Subcutaneous abdominal adipose tissue (tissue), 5 donors: ENCODE results near the gene SEPTIN2.

ENCODE experiments used
- H3K27ac ChIP-seq: one replicate; pipeline ENCODE4 v1.7.0; 2013; ENCODE audit warnings: low read depth, mild to moderate bottlenecking, inconsistent platforms, low read length, moderate library complexity
- H3K27me3 ChIP-seq, 5 donors: one replicate each; pipeline ENCODE4 v1.7.0; 2013; ENCODE audit warnings: low read length in 5 of 5, inconsistent platforms in 1 of 5; ENCODE audit not compliant: control insufficient read depth in 5 of 5, insufficient read depth in 4 of 5
- H3K36me3 ChIP-seq, 5 donors: one replicate each; pipeline ENCODE4 v1.7.0; 2013; ENCODE audit warnings: low read length in 5 of 5; ENCODE audit not compliant: control insufficient read depth in 5 of 5, insufficient read depth in 5 of 5
- H3K4me1 ChIP-seq, 5 donors: one replicate each; pipeline ENCODE4 v1.7.0; 2013; ENCODE audit warnings: low read length in 5 of 5, mild to moderate bottlenecking in 3 of 5, moderate library complexity in 1 of 5; ENCODE audit not compliant: control insufficient read depth in 5 of 5, insufficient read depth in 5 of 5
- H3K4me3 ChIP-seq, 5 donors: one replicate each; pipeline ENCODE4 v1.7.0; 2013; ENCODE audit warnings: low read length in 5 of 5, low read depth in 1 of 5
- H3K9ac ChIP-seq, 5 donors: one replicate each; pipeline ENCODE4 v1.7.0; 2013; ENCODE audit warnings: low read length in 5 of 5, mild to moderate bottlenecking in 4 of 5, moderate library complexity in 3 of 5
- H3K9me3 ChIP-seq, 5 donors: one replicate each; pipeline ENCODE4 v1.7.0; 2013; ENCODE audit warnings: low read length in 5 of 5; ENCODE audit not compliant: control insufficient read depth in 5 of 5
- donor health status: healthy.
- donor health status: healthy.
- donor health status: healthy.
- donor health status: healthy.
- donor health status: healthy.

The SEPTIN2 gene

DNA sequence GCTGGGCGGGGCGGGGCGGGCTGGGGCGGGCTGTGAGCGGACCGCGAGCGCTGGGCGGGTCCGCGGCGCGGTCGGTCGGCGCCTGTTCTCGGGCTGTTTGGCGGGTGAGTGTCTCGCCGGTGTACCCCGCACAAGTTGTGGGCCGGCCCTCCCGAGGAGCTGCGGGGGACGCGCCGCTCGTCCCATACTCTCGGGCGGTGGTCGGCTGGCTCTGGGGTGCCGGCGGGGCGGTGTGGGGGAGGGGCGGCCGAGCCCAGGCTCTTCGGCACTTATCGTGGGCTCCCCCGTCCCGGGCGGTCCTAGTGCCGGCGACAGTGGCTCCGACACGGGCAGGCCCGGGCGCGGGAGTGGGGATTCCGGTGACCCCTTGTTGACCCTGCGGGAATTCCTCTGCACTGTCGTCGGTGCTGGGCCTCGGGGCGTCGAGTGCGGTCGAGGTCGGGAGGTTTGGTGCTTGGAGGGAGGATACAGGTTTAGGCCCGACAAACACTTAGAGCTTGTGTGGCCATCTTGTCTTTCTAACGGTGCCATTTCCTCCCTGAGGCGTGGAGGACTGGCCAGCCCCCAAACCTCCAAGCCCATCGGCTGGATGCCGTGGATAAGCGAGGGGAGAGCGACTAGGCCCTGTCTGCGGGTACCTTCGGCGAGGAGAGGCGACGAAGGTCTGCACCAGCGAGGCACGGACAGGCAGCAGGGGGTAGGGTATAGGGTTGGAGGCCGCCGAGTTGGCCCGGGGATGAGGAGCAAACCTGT, at the start of gene SEPTIN2:
TSS of gene SEPTIN2 (plus strand) at position 47 of the 753 bp plus-strand sequence. CDS start 8,308 bp downstream, outside the sequence.
- Histone ChIP-seq H3K4me1 (peaks cover 0 to 58% (median 51%) of the 10 kb centered on the region in 5 donors), H3K27ac (peak within 1 kb of the TSS; percentile 98), H3K9ac (peak within 1 kb of the TSS; percentile 95 to 99 (median 97))

GRCh38 chr2:241267249-241268067, 48.3 kb upstream of the SEPTIN2 start:
- Histone ChIP-seq H3K9me3 (no peaks in the 10 kb centered on the region), H3K9ac (peak overlapping the region in 1 of 5 donors; percentile 3), H3K27me3 (no peaks in the 10 kb centered on the region), H3K27ac (no peak overlapping the region), H3K4me3 (no peak overlapping the region), H3K4me1 (peaks cover 10 to 35% (median 33%) of the 10 kb centered on the region in 5 donors), H3K36me3 (peaks cover 8 to 60% (median 52%) of the 10 kb centered on the region in 5 donors)

More for the DNA sequence above, at the start of gene SEPTIN2:
- peak within 1 kb of the TSS; percentile 83 to 97 (median 94) for H3K4me3 ChIP-seq
- peaks cover 0 to 4% (median 0%) of the 10 kb centered on the region in 5 donors for H3K36me3 ChIP-seq
- H3K9me3 ChIP-seq: no peaks in the 10 kb centered on the region
- H3K27me3 ChIP-seq: no peaks in the 10 kb centered on the region

DNA sequence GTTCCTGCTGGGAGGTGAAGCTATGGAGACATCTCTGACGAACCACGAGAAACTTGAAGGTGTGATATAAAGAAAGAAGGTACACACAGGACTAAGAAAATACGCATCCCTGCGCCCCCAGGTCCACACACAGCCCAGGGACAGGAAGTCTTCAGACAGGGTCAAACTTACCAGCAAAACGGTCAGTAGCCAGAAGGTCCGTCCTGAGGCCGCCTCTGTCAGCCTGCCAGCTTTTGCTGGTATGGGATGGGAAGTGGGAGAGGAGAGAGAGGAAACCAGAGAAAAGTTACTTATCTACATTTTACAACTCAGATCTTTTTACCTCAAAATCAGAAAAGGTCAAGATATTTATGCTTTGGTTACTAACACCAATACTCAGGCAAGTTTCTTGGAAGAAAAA, 47.4 kb upstream of the SEPTIN2 start:
- H3K4me1 ChIP-seq: peaks cover 10 to 40% (median 38%) of the 10 kb centered on the region in 5 donors
- H3K27me3 ChIP-seq: no peaks in the 10 kb centered on the region
- no peak overlapping the region for H3K27ac ChIP-seq
- peak overlapping the region in 1 of 5 donors; percentile 17 for H3K9ac ChIP-seq
- peaks cover 8 to 51% (median 43%) of the 10 kb centered on the region in 5 donors for H3K36me3 ChIP-seq
- no peak overlapping the region for H3K4me3 ChIP-seq
- no peaks in the 10 kb centered on the region for H3K9me3 ChIP-seq

- Histone ChIP-seq H3K27me3 (no peaks in the 10 kb centered on the region), H3K27ac (no peak overlapping the region), H3K9me3 (no peaks in the 10 kb centered on the region), H3K4me1 (peaks cover 10 to 45% (median 40%) of the 10 kb centered on the region in 5 donors), H3K4me3 (no peak overlapping the region), H3K9ac (peak overlapping the region in 1 of 5 donors; percentile 17), H3K36me3 (peaks cover 3 to 45% (median 38%) of the 10 kb centered on the region in 5 donors)
These were observed 46.8 kb upstream of the SEPTIN2 start for GRCh38 chr2:241268716-241269445.

- Histone ChIP-seq H3K27me3 (no peaks in the 10 kb centered on the region), H3K4me3 (peak overlapping the region in 2 of 5 donors; percentile 71 to 81), H3K36me3 (peaks cover 3 to 38% (median 30%) of the 10 kb centered on the region in 5 donors), H3K9me3 (no peaks in the 10 kb centered on the region), H3K9ac (peak overlapping the region in 1 of 5 donors; percentile 12), H3K27ac (peak overlapping the region; percentile 73), H3K4me1 (peaks cover 10 to 53% (median 40%) of the 10 kb centered on the region in 5 donors)
These were observed 45.8 kb upstream of the SEPTIN2 start for GRCh38 chr2:241269707-241270520.

DNA sequence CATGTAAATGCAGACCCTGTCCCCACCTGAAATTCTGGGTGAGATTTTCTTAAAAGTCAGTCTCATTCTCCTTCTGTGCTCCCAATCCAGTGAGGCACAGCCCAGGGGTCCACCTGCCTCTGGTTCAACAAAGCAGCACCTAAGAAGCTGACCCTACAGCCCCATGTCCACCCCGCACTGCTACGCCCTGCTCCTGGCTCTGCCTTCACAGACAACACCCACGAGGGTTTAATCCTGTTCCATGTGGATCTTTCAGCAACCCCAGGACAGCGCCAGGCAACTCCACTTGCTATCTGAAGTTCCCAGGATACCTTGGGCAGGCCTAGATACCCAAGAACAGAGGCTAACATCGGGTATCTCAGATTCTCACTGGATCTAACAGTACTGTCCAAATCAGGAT, 45.2 kb upstream of the SEPTIN2 start:
- peaks cover 3 to 32% (median 27%) of the 10 kb centered on the region in 5 donors for H3K36me3 ChIP-seq

DNA sequence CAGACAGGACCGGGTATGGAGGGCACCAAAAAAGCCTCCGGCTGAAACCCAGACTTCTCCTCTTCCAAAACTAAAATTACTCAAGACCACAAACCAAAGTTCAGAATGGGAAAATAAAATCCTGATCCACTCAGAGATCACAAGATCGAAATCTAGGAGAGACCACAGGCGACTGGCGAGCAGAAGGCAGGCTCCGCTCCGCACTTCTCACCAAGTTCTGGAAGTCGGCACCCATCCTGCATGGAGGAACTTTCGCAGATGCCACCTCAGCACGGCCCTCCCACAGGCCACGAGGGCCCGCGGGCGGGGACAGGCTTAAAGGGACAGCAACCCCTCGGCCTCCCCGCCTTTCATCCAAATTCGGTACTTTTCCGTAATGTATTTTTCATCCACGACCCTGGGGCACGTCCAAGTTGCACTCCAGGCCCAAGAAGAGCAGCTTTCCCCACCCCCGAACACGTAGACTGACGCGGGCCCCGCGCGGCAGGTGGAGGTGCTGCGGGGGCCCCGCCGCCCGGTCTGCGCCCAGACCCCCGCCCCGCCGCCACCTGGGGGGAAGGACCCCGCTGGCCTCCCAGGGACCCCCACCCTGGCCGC, 43.9 kb upstream of the SEPTIN2 start:
- Histone ChIP-seq H3K27me3 (no peaks in the 10 kb centered on the region), H3K9me3 (no peaks in the 10 kb centered on the region), H3K27ac (peak overlapping the region; percentile 73), H3K4me3 (peak overlapping the region; percentile 71 to 87 (median 81)), H3K36me3 (peaks cover 3 to 19% (median 14%) of the 10 kb centered on the region in 5 donors), H3K9ac (peak overlapping the region; percentile 56 to 88 (median 75)), H3K4me1 (peaks cover 10 to 53% (median 40%) of the 10 kb centered on the region in 5 donors)

More for the DNA sequence above, 45.2 kb upstream of the SEPTIN2 start:
- Histone ChIP-seq H3K9me3 (no peaks in the 10 kb centered on the region), H3K4me3 (peak overlapping the region in 4 of 5 donors; percentile 71 to 87 (median 80)), H3K27ac (peak overlapping the region; percentile 73), H3K4me1 (peaks cover 10 to 53% (median 40%) of the 10 kb centered on the region in 5 donors), H3K9ac (peak overlapping the region in 4 of 5 donors; percentile 56 to 85 (median 73)), H3K27me3 (no peaks in the 10 kb centered on the region)

DNA sequence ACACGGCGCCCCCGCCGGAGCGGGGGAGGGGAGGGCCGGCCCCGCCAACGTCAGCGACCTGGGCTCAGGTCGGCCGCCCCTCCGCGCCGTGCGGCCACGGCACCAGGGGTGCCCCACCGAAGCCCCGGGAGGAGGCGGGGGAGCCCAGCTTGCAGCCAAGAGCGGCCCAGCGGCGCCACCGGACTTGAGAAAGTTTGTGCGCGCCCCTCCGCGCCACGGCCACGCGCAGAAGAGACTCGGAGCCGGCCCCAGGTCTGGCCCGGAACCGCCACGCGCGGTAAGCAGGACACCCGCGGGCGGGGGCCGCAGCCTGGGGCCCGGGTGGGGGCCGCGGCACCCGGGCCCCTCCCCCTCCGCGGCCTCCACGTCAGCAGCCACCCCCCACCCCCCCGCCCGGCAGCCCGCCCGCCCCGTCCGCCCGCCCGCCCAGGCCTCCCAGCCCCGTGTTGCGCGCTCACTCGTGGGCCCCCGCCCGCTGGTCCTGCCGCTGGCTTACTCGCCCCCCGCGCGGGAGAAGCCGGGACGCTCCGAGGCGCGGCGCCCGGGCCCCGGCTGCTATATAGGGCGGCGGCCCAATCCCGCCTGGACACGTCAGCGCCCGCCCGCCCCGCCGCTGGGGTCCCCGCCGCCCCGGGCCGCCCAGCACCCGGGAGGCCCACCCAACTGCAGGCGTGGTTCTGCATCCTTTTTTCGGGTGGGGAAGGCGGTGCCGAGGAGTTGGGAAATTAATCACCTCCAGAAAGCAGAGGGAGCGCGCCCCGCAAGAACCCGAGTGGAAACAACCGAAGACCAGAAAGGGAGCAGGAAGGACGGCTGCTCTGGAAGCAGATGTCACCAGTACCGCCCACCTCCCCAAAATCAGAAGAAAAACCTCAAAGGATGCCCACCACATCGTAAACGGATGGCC, 43.2 kb upstream of the SEPTIN2 start:
- Histone ChIP-seq H3K9me3 (no peaks in the 10 kb centered on the region), H3K4me1 (peaks cover 10 to 53% (median 40%) of the 10 kb centered on the region in 5 donors), H3K36me3 (peaks cover 3 to 14% (median 8%) of the 10 kb centered on the region in 5 donors), H3K4me3 (peak overlapping the region; percentile 79 to 87 (median 81)), H3K9ac (peak overlapping the region; percentile 44 to 88 (median 79)), H3K27ac (peak overlapping the region; percentile 73), H3K27me3 (no peaks in the 10 kb centered on the region)
